Spinal cord (tissue), 10 donors: Measurements from ENCODE around the gene CAPN7. TPM values are rescaled to one million over a fixed set of nuclear protein-coding genes. Genes with fewer than 3 reads are reported as not detected.
A peak's percentile ranks its signal among the peaks of the same experiment; 100 is the strongest.
"Not testable (repeated sequence)": the region's sequence is repeated elsewhere in the genome, so short reads cannot be mapped to it uniquely, and the experiment has no call there.

ENCODE experiments used
- DNase-seq, 6 donors: peaks; one replicate each; pipeline versions ENCODE4 v3.0.0 to v3.0.0-alpha.2; 2013 to 2015; ENCODE audit warnings: low spot score in 6 of 6, low read depth in 4 of 6
- H3K27ac ChIP-seq: one replicate; pipeline ENCODE4 v1.5.1; 2013; ENCODE audit warnings: low read depth, low read length, control low read depth
- H3K27me3 ChIP-seq: one replicate; pipeline ENCODE4 v1.6.1; 2013; ENCODE audit warnings: low read length; ENCODE audit not compliant: control insufficient read depth, insufficient read depth
- H3K36me3 ChIP-seq: one replicate; pipeline ENCODE4 v1.6.1; 2013; ENCODE audit warnings: low read length; ENCODE audit not compliant: control insufficient read depth, insufficient read depth
- H3K4me1 ChIP-seq: one replicate; pipeline ENCODE4 v1.6.1; 2013; ENCODE audit warnings: low read length; ENCODE audit not compliant: control insufficient read depth, insufficient read depth
- H3K4me3 ChIP-seq: one replicate; pipeline ENCODE4 v1.5.1; 2013; ENCODE audit warnings: low read depth, low read length, control low read depth
- H3K9me3 ChIP-seq: one replicate; pipeline ENCODE4 v1.6.1; 2013; ENCODE audit warnings: low read length; ENCODE audit not compliant: control insufficient read depth, insufficient read depth
- WGBS: methylation state at CpG from one replicate; pipeline ENCODE4 v1.1.5; 2013; ENCODE audit warnings: missing lambda C conversion rate; ENCODE audit not compliant: insufficient coverage; 5-methylcytosine and 5-hydroxymethylcytosine counted together
- long read RNA-seq, 4 donors: transcript quantifications; one replicate each; lab custom pipeline, GENCODE V29; 2026
- polyA plus RNA-seq, 2 donors: library from polyadenylated mRNA; unstranded; fragments of 120-200 nt; gene quantifications; one replicate each; pipeline ENCODE4 v1.2.1, GENCODE V29; 2013; ENCODE audit not compliant: insufficient read length in 2 of 2
- total RNA-seq, 2 donors: library from RNA; depleted of rRNA in 1 of 2; stranded (reverse); fragments of 120-200 nt in 1 of 2; fragments of >200 nt in 1 of 2; gene quantifications; one replicate each; pipeline versions ENCODE4 v1.2.3 to v1.2.4, GENCODE V29; 2013 to 2014
- donor health status: healthy.

The CAPN7 gene
- total RNA-seq (10 to 100 TPM; 45.7 to 59.4 TPM), polyA plus RNA-seq (10 to 100 TPM; 36.3 to 37.1 TPM)
- long read RNA-seq, donor 1, full-length matches to known transcripts: 6 of 14 reads
- long read RNA-seq, donor 1, partial matches to known transcripts: 8 of 14 reads
- long read RNA-seq, donor 1, other reads (novel, unspliced or antisense): 0 of 14 reads
- long read RNA-seq, donor 2: 0 reads
- long read RNA-seq, donor 3, full-length matches to known transcripts: 1 of 1 reads
- long read RNA-seq, donor 3, partial matches to known transcripts: 0 of 1 reads
- long read RNA-seq, donor 3, other reads (novel, unspliced or antisense): 0 of 1 reads
- long read RNA-seq, donor 4, full-length matches to known transcripts: 6 of 302 reads
- long read RNA-seq, donor 4, partial matches to known transcripts: 296 of 302 reads
- long read RNA-seq, donor 4, other reads (novel, unspliced or antisense): 0 of 302 reads

- DNase-seq: peak; percentile 82 to 98 (median 93)
- H3K27me3 ChIP-seq: no peaks in the 10 kb centered on the region
- H3K4me1 ChIP-seq: peaks cover 4% of the 10 kb centered on the region
- peak within 1 kb of the TSS; percentile 92 for H3K27ac ChIP-seq
- under 1% methylated on average over 92 of the region's 92 CpGs for WGBS
- H3K36me3 ChIP-seq: no peaks in the 10 kb centered on the region
- H3K9me3 ChIP-seq: no peaks in the 10 kb centered on the region
- peak within 1 kb of the TSS; percentile 93 for H3K4me3 ChIP-seq
Measured at GRCh38 chr3:15205934-15206661, at the start of gene CAPN7. CAPN7 (plus strand) TSS chr3:15206246; CDS start chr3:15206496, 250 bp downstream.

DNA sequence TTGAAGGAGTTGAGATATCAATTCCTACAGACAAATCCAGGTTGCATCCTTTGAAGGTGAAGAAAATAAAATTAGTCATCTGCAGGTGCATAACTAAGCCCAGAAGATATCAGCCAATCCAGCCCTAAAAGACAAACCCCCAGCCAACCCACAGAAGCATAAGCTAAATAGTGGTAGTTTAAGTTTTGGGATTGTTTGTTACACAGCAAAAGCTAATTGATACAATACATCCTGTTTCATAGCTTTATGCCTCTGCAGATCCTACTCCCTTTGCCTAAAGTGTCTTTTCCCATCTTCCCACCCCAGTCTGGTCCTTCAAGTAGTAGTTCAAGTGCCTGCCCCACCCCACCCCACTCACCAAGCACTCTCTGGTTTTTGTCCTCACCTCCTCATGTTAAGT is 48.6 kb upstream of the CAPN7 start:
- no peak for DNase-seq
- H3K36me3 ChIP-seq: no peaks in the 10 kb centered on the region
- no peaks in the 10 kb centered on the region for H3K4me1 ChIP-seq
- no peak overlapping the region for H3K27ac ChIP-seq
- H3K9me3 ChIP-seq: peaks cover 4% of the 10 kb centered on the region
- H3K4me3 ChIP-seq: no peak overlapping the region
- peaks cover 2% of the 10 kb centered on the region for H3K27me3 ChIP-seq

DNA sequence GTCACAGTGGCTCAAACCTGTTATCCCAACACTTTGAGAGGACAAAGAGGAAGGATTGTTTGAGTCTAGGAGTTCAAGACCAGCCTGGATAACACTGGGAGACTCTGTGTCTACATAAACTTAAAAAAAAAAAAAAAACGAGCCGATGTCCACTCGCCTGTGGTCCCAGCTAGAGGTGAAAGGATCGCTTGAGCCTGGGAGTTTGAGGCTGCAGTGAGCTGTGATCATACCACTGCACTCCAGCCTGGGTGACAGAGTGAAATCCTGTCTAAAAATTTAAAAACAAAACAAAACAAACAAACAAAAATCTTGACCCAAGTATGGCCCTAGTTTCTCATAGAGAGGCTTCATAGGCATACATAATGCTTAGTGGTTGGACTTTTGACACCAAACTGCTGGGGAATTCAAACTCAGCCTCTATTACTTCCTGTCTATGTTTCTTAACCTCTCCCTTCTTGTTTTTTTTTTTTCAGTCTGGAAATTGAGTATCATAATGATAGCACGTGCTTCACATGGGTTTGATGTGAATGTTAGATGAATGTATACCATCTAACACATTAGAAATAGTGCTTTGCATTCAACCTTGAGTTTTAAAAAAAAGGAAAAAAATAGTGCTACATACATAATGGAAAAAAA is 46.4 kb upstream of the CAPN7 start:
- no CpG with 5 or more reads among the region's 5 CpGs for WGBS
- DNase-seq: no peak

GRCh38 chr3:15160662-15161061 is 45.4 kb upstream of the CAPN7 start:
- Histone ChIP-seq H3K36me3 (no peaks in the 10 kb centered on the region), H3K27me3 (no peaks in the 10 kb centered on the region), H3K9me3 (peaks cover 4% of the 10 kb centered on the region), H3K4me3 (no peak overlapping the region), H3K4me1 (no peaks in the 10 kb centered on the region), H3K27ac (no peak overlapping the region)
- no peak for DNase-seq
- 50% methylated on average over 2 of the region's 3 CpGs for WGBS

More for the DNA sequence above, 46.4 kb upstream of the CAPN7 start:
- Histone ChIP-seq H3K27ac (no peak overlapping the region), H3K4me3 (no peak overlapping the region), H3K36me3 (no peaks in the 10 kb centered on the region), H3K4me1 (no peaks in the 10 kb centered on the region), H3K27me3 (no peaks in the 10 kb centered on the region), H3K9me3 (peaks cover 4% of the 10 kb centered on the region)

DNA sequence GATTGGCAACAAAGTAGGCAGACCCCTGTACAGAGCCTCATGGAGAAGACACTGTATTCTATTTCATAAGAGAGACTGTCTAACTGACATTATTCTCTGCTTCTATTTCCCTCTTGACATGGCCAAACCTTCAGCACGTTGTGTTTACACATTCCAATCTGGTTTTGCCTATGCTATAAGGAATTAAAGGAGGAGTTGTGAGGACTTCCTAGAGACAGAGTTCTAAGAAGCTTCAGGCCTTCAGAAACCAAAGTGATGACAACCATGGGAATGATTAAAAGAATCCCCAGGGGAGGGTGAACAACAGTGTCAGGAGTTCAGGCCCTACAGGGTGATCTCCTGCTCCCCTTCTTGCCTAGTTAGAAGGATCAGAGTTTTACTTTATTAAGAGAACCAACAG is 44.9 kb upstream of the CAPN7 start:
- no peak for DNase-seq
- H3K4me3 ChIP-seq: no peak overlapping the region
- H3K36me3 ChIP-seq: no peaks in the 10 kb centered on the region
- no peaks in the 10 kb centered on the region for H3K27me3 ChIP-seq
- peaks cover 4% of the 10 kb centered on the region for H3K9me3 ChIP-seq
- H3K27ac ChIP-seq: no peak overlapping the region
- H3K4me1 ChIP-seq: no peaks in the 10 kb centered on the region
- WGBS: no CpG with 5 or more reads among the region's 1 CpG

DNA sequence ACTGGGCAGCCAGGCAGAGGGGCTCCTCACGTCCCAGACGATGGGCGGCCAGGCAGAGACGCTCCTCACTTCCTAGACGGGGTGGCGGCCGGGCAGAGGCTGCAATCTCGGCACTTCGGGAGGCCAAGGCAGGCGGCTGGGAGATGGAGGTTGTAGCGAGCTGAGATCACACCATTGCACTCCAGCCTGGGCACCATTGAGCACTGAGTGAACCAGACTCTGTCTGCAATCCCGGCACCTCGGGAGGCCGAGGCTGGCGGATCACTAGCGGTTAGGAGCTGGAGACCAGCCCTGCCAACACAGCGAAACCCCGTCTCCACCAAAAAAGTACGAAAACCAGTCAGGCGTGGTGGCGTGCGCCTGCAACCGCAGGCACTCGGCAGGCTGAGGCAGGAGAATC is 42.4 kb upstream of the CAPN7 start:
- WGBS: 100% methylated on average over 6 of the region's 24 CpGs
- H3K27me3 ChIP-seq, DNase-seq, H3K36me3 ChIP-seq, H3K27ac ChIP-seq, H3K4me1 ChIP-seq, H3K9me3 ChIP-seq, H3K4me3 ChIP-seq: not testable (repeated sequence)

- WGBS: no CpG with 5 or more reads among the region's 1 CpG
- no peak for DNase-seq
- Histone ChIP-seq H3K27ac (no peak overlapping the region), H3K36me3 (no peaks in the 10 kb centered on the region), H3K4me3 (no peak overlapping the region), H3K9me3 (no peaks in the 10 kb centered on the region), H3K27me3 (no peaks in the 10 kb centered on the region), H3K4me1 (no peaks in the 10 kb centered on the region)
Measured at GRCh38 chr3:15164340-15164739, 41.7 kb upstream of the CAPN7 start.

- no peak overlapping the region for H3K27ac ChIP-seq
- H3K4me1 ChIP-seq: no peaks in the 10 kb centered on the region
- no peak overlapping the region for H3K4me3 ChIP-seq
- H3K27me3 ChIP-seq: no peaks in the 10 kb centered on the region
- no peaks in the 10 kb centered on the region for H3K36me3 ChIP-seq
- no peaks in the 10 kb centered on the region for H3K9me3 ChIP-seq
- 93% methylated on average over 5 of the region's 6 CpGs for WGBS
- no peak for DNase-seq
Measured at GRCh38 chr3:15165061-15165460, 41.0 kb upstream of the CAPN7 start.

- WGBS: 100% methylated on average over 2 of the region's 3 CpGs
Measured at GRCh38 chr3:15166391-15166790, 39.7 kb upstream of the CAPN7 start.

More at GRCh38 chr3:15166391-15166790, 39.7 kb upstream of the CAPN7 start:
- not testable (repeated sequence) for H3K9me3 ChIP-seq, H3K4me3 ChIP-seq, H3K36me3 ChIP-seq, H3K4me1 ChIP-seq, H3K27me3 ChIP-seq, H3K27ac ChIP-seq, DNase-seq
